HG02970 (cell line): ENCODE results near the gene RASAL2.

Source experiments
- ATAC-seq: cut with Tn5 transposase; IDR thresholded peaks from one replicate; pipeline ENCODE4 v1.9.1; 2021; ENCODE audit warnings: mild to moderate bottlenecking, moderate library complexity, moderate number of reproducible peaks; ENCODE audit not compliant: unreplicated experiment, low FRiP score

Gene RASAL2

DNA sequence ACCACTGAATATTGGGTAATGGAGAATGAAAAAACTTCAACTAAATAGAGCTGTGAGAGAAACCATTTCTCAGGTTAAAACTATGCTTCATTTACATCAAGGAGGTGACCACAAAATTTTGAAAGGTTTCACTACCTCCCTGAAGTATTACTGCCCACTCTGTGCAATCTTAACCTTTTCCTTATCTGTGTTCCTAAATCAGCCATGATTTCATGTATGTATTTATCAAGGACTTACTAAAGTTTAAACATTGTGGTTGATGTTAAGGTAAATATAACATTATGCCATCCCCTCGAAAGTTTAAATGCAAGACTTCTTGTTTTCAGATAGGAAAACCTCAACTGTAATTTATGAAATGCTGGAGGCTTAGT is 318.5 kb downstream of the RASAL2 start:
- peak; percentile 71 for ATAC-seq

DNA sequence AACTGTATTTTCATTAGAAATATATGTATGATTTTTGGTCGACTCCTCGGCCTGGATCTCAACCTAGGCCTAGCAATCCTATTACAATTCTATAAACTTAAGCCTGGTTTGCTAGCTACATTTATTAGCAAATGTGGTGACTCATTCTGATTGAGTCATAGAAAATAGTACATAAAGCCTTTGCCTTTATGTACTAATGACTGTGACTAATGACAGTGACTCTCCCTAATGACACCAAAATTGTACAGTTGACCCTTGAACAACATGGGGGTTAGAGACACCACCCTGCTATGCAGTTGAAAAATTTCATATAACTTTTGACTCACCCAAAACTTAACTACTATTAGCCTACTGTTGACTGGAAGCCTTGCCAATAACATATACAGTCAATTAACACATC is 324.0 kb downstream of the RASAL2 start:
- ATAC-seq: no peak

DNA sequence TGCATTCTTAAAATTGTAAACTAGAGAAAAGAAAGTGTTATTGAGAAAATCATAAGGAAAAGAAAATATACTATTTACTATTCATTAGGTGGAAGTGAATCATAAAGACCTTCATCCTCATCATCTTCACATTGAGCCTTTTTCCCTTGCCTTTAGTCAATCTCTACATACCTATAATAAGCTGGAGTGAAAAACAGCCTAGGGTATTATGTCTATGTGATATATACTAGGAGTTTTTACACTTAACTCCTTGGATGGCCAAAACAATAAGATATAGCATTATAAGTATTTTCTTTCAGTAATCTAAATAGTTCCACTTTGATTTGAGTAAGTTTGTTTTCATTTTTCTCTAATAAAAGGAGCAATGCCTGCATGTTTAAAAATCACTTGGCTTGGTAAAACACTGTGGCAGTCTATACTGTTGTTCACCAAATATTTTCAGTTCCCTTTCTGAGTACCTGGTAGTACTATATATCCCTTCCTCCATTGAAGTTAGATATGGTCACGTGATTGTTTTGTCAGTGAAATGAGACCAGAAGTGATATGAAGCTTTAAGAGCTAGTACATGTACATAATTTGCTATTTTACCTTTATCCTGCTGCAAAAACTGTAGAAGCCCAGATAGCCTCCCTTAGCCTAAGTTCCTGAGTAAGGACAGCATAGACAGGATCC is 324.5 kb downstream of the RASAL2 start:
- ATAC-seq: no peak

- no peak for ATAC-seq
Observed at GRCh38 chr1:178434360-178434759, 340.5 kb downstream of the RASAL2 start.

DNA sequence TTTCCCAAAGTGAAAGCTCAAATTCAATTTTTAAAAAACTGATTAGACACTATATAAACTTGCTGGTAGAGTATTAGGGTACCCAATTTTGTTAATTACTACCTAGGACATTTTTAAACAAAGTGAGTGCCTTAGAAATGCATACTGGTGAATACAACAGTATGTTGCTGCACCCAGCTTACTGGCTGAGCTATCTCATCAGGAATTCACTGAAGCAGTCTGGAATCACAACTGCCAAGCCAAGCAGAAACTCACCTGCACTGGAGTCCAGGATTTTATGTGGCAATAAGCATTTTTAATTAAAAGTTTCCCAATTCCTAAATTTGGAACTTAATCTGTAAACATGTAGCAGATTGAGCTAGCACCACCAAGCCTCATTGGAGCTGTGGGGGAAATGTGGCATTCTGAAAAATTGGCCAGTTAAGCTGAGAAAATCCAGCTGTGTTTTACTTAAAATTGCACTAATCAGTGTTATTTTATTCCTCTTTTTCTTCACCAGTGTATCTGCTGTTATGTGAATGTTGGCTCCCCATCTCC is 341.1 kb downstream of the RASAL2 start:
- no peak for ATAC-seq

DNA sequence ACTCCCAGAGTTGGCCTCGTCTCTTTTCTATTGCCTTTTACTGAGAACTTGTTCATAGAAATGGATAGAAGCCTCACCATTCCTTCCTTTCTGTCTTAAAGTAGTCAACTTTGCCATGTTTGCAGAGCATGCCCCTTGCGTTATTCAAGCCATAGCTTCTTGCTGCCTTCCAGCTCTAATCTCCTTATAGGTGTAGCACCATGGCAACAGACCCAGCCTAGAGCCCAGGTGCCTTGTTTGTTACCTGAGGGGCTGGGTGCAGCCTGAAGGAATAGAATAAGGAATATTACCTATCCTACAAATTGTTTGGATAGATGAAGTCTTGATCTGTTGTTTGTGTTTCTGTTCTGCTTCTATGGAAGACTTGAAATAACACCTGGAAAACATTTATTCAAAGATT is 343.0 kb downstream of the RASAL2 start:
- no peak for ATAC-seq

DNA sequence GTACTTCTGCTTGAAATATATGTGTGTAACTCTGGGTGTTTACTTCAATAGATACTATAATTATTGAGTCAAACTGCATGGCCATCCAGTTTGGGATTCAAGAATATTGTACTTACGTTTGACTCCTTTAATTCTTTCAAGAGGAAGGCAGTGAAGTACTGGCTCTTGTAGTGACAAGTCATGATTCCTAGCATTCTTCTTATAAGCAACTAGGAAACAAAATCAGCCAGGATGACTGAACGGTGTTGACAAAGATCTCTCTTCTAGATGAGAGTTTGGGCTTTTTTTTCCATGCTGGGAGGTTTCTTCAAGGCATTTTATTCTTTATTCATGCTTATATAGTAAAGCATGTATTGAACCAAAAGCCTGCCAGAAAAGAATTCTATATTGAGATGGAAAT is 344.5 kb downstream of the RASAL2 start:
- ATAC-seq: no peak

DNA sequence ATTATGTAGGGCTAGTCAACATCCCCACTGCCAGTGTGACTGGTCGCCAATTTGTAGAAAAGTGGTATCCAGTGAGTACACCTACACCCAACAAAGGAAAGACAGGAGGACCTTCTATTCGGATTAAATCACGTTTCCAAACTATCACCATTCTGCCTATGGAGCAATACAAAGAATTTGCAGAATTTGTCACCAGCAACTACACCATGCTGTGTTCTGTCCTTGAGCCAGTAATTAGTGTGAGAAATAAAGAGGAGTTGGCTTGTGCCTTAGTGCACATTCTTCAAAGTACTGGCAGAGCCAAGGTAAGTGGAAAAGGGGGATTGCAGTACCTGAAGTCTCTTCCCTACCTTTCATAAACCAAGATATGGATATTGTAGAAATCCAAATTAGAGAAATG is 349.0 kb downstream of the RASAL2 start:
- ATAC-seq: no peak

GRCh38 chr1:178450871-178451270 is 357.0 kb downstream of the RASAL2 start:
- no peak for ATAC-seq

DNA sequence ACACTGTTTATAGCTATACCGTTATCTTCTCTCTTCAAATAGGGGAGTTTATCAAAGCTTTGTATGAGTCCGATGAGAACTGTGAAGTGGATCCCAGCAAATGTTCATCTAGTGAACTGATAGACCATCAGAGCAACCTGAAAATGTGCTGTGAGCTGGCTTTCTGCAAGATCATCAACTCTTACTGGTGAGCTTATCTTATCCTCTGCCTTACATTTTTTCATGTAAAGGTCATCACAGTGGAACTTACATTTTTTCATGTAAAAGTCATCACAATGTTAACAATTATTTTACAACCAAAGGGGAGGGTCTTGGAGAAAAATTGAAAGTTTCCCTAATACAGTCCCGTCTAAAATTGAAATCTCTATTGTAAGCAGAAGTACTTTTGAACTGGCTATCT is 357.6 kb downstream of the RASAL2 start:
- ATAC-seq: no peak

- ATAC-seq: no peak
Observed at GRCh38 chr1:178452013-178452412, 358.1 kb downstream of the RASAL2 start.

- no peak for ATAC-seq
Observed at GRCh38 chr1:178456472-178456871, 362.6 kb downstream of the RASAL2 start.

DNA sequence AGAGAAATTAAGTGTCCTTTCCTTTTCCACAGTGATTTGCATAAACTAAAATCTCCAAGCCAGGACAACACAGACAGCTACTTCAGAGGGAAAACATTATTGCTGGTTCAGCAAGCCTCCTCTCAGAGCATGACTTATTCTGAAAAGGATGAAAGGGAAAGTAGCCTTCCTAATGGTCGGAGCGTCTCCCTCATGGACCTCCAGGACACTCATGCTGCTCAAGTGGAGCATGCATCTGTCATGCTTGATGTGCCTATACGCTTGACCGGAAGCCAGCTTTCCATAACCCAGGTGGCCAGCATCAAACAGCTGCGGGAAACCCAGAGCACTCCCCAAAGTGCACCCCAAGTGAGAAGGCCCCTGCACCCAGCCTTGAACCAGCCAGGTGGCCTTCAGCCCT is 363.7 kb downstream of the RASAL2 start:
- no peak for ATAC-seq

DNA sequence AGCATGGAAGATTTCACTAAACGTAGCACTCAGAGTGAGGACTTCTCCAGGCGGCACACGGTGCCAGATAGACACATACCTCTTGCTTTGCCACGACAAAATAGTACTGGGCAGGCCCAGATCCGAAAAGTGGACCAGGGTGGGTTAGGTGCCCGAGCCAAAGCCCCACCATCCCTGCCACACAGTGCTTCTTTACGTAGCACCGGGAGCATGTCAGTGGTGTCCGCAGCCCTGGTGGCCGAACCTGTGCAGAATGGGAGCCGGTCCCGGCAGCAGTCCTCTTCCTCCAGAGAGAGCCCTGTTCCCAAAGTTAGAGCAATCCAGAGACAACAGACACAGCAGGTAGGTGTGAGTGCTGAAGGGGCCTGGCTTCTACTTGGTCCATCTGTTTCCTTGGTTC is 364.3 kb downstream of the RASAL2 start:
- ATAC-seq: no peak

GRCh38 chr1:178461104-178461503 is 367.2 kb downstream of the RASAL2 start:
- no peak for ATAC-seq

GRCh38 chr1:178461701-178462100 is 367.8 kb downstream of the RASAL2 start:
- ATAC-seq: no peak

DNA sequence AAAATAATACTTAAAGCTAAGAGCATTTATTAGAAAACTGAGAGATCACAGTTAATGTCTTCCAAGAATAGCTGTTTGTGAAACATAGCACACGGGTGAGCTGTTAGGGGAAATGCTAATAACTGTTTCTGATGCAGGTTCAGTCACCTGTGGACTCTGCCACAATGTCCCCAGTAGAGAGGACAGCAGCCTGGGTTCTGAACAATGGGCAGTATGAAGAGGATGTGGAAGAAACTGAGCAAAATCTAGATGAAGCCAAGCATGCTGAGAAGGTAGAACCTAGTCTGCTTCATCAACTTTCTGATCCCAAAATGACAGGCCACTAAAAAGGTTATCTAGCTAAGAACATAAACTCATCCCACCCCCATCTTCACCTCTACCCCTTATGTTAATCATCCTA is 370.2 kb downstream of the RASAL2 start:
- ATAC-seq: no peak

DNA sequence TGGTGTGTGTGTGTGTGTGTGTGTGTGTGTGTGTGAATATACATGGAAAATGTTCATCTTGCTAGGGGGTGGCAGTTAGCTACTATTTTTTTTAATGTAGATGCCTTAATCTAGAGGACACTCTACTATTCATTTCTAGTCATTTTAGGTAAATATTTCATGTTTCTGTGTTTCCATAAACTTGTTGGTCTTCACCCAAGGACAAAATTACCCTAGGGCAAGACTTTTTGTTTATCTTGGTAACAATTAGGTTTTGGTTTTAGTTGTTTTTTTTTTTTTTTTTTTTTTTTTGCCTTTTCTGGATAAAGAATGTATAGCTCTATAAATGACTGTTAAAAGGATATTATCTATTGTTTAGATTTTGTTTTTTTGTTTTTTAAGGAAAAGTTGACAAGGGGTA is 370.7 kb downstream of the RASAL2 start:
- ATAC-seq: no peak

DNA sequence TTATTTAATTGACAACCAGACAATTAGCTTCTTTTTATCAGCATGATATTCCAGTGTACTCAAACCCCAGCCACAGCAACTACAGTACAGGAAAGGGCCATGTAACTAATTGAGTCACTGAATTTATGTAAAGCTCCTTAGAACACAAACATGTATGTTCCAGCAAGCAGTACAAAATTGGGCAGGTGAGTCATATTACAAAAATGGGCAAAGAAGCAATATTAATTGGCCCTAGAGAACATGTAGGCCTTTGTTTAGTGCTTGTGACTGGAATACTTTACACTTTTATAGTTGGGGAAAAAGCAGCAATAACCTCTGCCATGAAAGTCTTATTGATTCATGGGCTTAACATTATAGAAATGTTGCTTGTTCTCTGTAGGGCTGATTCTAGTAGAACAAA is 371.1 kb downstream of the RASAL2 start:
- no peak for ATAC-seq

- ATAC-seq: no peak
Observed at GRCh38 chr1:178467837-178468236, 373.9 kb downstream of the RASAL2 start.

GRCh38 chr1:178470411-178470960 is 376.6 kb downstream of the RASAL2 start:
- ATAC-seq: no peak

DNA sequence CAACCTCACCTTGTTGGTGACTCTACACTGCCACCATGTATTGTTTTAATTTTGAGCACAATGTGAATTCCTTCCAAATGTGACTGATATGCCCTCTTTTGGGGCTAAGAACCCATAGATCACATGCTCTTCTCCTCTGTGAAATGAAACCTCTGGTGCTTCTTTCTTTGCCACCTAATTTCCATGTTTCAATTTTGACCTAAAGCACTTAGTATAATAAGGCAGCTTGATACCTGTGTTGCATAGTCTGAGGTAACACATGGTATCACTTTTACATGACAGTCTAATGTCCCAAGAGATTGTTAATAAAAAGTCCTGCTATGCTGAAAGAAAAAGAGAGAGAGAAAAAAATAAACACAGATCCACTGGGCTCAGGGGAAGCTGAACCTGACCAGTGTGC is 378.6 kb downstream of the RASAL2 start:
- ATAC-seq: no peak
